ENCODE results near the gene SMYD4.

The SMYD4 gene

DNA sequence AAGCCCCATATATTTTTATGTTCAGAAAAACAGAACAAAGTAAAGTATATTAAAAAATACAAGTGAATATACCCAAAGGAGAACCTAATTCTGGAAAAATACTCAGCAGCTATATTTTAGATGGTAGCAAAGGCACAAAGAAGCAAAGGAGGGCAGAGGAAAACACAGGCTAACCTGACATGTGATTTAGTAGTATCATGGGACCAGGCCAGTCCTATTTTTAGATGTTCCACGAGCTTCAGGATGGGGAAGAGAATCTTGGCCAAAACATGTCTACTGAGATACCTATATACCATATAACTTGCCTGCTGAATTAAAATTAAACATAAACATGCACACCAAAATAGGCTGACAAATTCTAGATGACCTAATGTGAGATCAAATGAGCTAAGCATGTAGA, 32.9 kb downstream of the SMYD4 start:
- no peak overlapping the region for H3K4me3 ChIP-seq (ENCODE audit: low read depth, low read length)
- TF ChIP-seq, protein P1, sequence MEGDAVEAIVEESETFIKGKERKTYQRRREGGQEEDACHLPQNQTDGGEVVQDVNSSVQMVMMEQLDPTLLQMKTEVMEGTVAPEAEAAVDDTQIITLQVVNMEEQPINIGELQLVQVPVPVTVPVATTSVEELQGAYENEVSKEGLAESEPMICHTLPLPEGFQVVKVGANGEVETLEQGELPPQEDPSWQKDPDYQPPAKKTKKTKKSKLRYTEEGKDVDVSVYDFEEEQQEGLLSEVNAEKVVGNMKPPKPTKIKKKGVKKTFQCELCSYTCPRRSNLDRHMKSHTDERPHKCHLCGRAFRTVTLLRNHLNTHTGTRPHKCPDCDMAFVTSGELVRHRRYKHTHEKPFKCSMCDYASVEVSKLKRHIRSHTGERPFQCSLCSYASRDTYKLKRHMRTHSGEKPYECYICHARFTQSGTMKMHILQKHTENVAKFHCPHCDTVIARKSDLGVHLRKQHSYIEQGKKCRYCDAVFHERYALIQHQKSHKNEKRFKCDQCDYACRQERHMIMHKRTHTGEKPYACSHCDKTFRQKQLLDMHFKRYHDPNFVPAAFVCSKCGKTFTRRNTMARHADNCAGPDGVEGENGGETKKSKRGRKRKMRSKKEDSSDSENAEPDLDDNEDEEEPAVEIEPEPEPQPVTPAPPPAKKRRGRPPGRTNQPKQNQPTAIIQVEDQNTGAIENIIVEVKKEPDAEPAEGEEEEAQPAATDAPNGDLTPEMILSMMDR (IDR thresholded peaks at IDR 0.05; ENCODE audit: low read depth, low read length, missing control alignments) = no peak
- no peak for DNase-seq (ENCODE audit: low read depth)

GRCh38 chr17:1793447-1793806, 36.3 kb downstream of the SMYD4 start:
- DNase-seq (ENCODE audit: low read depth) = no peak
- TF ChIP-seq, protein P1 (IDR thresholded peaks at IDR 0.05; ENCODE audit: low read depth, low read length, missing control alignments) = no peak
- H3K4me3 ChIP-seq (ENCODE audit: low read depth, low read length) = no peak overlapping the region

DNA sequence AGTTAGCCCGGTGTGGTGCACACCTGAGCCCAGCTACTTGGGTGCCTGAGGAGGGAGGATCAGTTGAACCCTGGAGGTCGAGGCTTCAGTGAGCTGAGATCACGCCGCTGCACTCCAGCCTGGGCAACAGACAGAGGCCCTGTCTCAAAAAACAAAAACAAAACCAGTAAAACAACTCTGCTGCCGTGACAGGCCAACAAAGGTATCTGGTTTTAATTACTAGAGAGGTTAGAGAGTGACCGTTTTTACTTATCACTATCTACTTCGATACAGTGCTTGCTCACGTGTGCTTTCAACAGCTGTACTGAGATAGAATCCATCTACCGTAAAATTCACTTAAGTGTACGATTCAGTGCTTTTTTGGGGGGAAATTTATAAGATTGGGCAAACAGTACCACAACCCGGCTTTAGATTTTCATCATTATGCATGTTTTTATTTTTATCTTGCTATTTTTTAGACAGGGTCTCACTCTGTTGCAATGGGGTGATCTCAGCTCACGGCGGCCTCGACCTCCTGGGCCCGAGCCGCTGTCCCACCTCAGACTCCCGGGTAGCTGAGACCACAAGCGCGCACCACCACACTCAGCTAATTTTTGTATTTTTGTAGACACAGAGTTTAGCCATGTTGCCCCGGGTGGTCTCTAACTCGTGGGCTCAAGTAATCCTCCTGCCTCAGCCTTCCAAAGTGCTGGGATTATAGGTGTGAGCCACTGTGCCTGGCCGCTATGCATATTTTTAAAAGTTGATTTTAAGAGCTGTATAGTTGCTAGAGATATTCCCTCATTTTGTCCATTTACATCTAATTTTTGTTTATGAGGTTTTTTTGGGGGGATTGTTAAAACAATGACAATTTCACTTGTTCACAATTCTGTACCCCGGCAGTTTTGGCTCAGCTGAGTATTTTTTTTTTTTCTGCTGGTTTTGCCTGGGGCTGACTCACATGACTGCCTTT, 36.9 kb downstream of the SMYD4 start:
- DNase-seq (ENCODE audit: low read depth) = no peak
- TF ChIP-seq, protein P1 (IDR thresholded peaks at IDR 0.05; ENCODE audit: low read depth, low read length, missing control alignments) = no peak
- no peak overlapping the region for H3K4me3 ChIP-seq (ENCODE audit: low read depth, low read length)

DNA sequence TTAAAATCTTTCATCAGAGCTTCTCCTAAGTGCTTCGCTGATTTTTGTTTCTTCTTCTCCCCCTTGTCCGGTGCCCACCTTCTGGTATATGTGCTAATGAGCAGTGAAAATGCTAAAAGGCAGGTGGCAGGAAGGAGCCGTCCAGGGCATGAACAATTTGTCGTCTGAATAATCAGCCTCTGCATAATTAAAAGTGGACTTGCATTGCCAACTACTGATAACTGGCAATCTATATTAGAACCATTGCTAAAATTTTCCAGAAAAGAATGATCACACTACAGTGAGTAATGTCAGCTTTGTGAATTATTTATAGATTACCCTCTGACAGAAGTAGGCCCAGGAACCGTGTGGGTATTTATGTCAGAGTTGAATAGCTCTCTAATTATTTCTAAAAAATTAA, 39.8 kb downstream of the SMYD4 start:
- TF ChIP-seq, protein P1 (IDR thresholded peaks at IDR 0.05; ENCODE audit: low read depth, low read length, missing control alignments) = no peak
- DNase-seq (ENCODE audit: low read depth) = no peak
- H3K4me3 ChIP-seq (ENCODE audit: low read depth, low read length) = no peak overlapping the region

DNA sequence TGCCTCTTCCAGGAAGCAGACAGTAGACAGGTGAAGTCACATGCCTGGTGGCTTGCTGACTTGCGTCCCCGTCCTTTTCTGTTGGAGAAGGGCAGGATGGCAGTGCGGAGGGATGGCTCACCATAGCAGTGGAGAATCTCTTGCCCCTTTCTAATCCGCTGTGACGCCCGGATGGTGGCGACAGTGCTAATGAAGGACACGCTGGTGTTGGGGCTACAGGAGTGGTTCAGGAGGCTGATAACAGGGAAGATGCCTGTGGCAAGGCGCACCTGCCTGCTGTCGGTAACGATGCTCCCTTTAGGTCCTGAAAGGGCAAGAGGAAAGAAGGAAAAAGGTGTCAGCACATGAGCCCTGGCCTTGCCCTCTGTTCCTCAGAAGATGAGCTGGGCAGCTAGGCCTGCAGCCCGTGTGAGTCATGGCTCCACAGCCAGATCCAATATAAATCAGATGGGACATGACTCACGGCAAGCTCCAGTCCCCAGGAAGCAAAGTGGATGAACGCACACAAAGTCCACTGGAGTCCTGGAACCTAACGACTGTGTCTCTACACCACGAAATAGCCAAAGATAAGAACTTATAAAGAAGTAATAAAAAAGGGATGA, 42.3 kb downstream of the SMYD4 start:
- no peak for DNase-seq (ENCODE audit: low read depth)
- TF ChIP-seq, protein P1 (IDR thresholded peaks at IDR 0.05; ENCODE audit: low read depth, low read length, missing control alignments) = no peak
- H3K4me3 ChIP-seq (ENCODE audit: low read depth, low read length) = no peak overlapping the region

DNA sequence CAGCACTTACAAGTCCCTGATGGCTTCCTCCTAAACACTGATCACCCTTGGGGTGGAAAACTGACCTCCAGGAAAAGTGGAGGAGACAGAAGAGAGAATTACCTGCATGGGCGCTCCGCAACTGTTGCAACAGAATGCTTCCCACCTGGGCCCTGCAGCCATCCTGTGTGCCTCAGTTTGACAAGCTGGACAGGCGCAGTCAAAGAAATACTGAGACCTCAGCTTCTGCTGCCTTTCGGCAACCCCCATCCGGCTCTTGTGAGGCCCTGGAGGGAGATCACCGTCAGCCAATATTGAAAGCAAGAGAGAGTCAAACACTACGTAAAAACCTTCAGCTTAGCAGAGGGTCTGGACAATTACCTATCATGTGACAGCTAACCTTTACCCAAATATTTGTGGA, 43.0 kb downstream of the SMYD4 start:
- TF ChIP-seq, protein P1 (IDR thresholded peaks at IDR 0.05; ENCODE audit: low read depth, low read length, missing control alignments) = no peak
- H3K4me3 ChIP-seq (ENCODE audit: low read depth, low read length) = no peak overlapping the region
- DNase-seq (ENCODE audit: low read depth) = no peak
